HCT116 (cell line): ENCODE data around the gene KCNIP4. TPM values are rescaled to one million over a fixed set of nuclear protein-coding genes. Genes with fewer than 3 reads are reported as not detected.

Source experiments
- ATAC-seq: fragments of 200-7000 bp; cut with Tn5 transposase; 2 replicates; pipeline ENCODE4 v1.9.1; 2020; ENCODE audit warnings: mild to moderate bottlenecking, moderate library complexity
- BruUV-seq: library from RNA; stranded (reverse); fragments of 400-500 nt; replicated peaks from 2 replicates; lab custom pipeline; 2021; lab: Mats Ljungman, UMichigan
- CTCF ChIA-PET: fragments of 300-600 bp; sonication (Branson Sonifier 250); formaldehyde crosslinking; loops from one replicate; lab custom pipeline; 2021; ENCODE audit warnings: antibody characterized with exemption; lab: Charles Lee
- POLR2A ChIA-PET: fragments of 300-600, 350-600 bp; sonication (Branson Sonifier 250); formaldehyde crosslinking; loops from one replicate; lab custom pipeline; 2021; ENCODE audit warnings: antibody characterized with exemption; lab: Charles Lee
- RAD21 ChIA-PET, 2 experiments: fragments of 300-600 bp; sonication (Branson Sonifier 250); formaldehyde crosslinking; loops; one replicate each; lab custom pipeline; 2023; ENCODE audit warnings: low total read pairs in 2 of 2; ENCODE audit not compliant: uncharacterized antibody in 2 of 2, unreplicated experiment in 2 of 2, low non-redundant PET in 1 of 2; lab: Charles Lee
- DNase-seq: peaks from one replicate; pipeline ENCODE4 v3.0.0-alpha.2; 2010; ENCODE audit warnings: low read depth, low spot score
- H2AFZ ChIP-seq: fragments of 200-600 bp; shearing (Covaris generic), sonication (generic); 2 replicates; pipeline ENCODE4 v1.6.1; 2017; ENCODE audit warnings: low read depth, mixed run types, mixed read lengths, antibody characterized with exemption, low read length; ENCODE audit not compliant: poor library complexity, severe bottlenecking
- H3K27ac ChIP-seq: 2 replicates; pipeline ENCODE4 v1.5.1; 2012; ENCODE audit warnings: low read depth, low read length
- H3K27me3 ChIP-seq: fragments of 200-600 bp; sonication (generic); 2 replicates; pipeline ENCODE4 v1.6.1; 2016; ENCODE audit warnings: mixed run types, low read length, mixed read lengths; ENCODE audit not compliant: insufficient read depth
- H3K36me3 ChIP-seq, 2 experiments: fragments of 200-500 bp in 1 of 2; fragments of 200-600 bp in 1 of 2; sonication (Bioruptor generic) in 1 of 2; sonication (generic) in 1 of 2; 2 replicates each; pipeline versions ENCODE4 v1.5.1 to v1.6.1; 2014 to 2016; ENCODE audit warnings: low read length in 2 of 2, inconsistent platforms in 1 of 2, mixed read lengths in 1 of 2, mixed run types in 1 of 2; ENCODE audit not compliant: insufficient read depth in 2 of 2, control insufficient read depth in 1 of 2
- H3K4me1 ChIP-seq, 2 experiments: fragments of 200-600 bp in 1 of 2; sonication (generic) in 1 of 2; 2 replicates each; pipeline versions ENCODE4 v1.5.1 to v1.6.1; 2012 to 2017; ENCODE audit warnings: low read length in 2 of 2, inconsistent platforms in 1 of 2, mild to moderate bottlenecking in 1 of 2, mixed read lengths in 1 of 2, mixed run types in 1 of 2, moderate library complexity in 1 of 2; ENCODE audit not compliant: insufficient read depth in 2 of 2, control insufficient read depth in 1 of 2
- H3K4me2 ChIP-seq: fragments of 200-600 bp; sonication (generic); 2 replicates; pipeline ENCODE4 v1.6.1; 2017; ENCODE audit warnings: mixed run types, low read length, mixed read lengths
- H3K4me3 ChIP-seq, 2 experiments: fragments of 200-600 bp in 1 of 2; sonication (generic) in 1 of 2; replicated peaks in 1 of 2; 2 replicates each; pipeline ENCODE4 v1.5.1; 2011 to 2016; ENCODE audit warnings: low read length in 2 of 2, control low read depth in 1 of 2, low read depth in 1 of 2, mild to moderate bottlenecking in 1 of 2, mixed read lengths in 1 of 2, mixed run types in 1 of 2
- H3K79me2 ChIP-seq: fragments of 200-600 bp; sonication (generic); 2 replicates; pipeline ENCODE4 v1.6.1; 2017; ENCODE audit warnings: mild to moderate bottlenecking, mixed run types, low read length, moderate library complexity, mixed read lengths; ENCODE audit not compliant: insufficient read depth
- H3K9ac ChIP-seq: fragments of 200-600 bp; sonication (generic); 2 replicates; pipeline ENCODE4 v1.6.1; 2016; ENCODE audit warnings: low read length, mixed read lengths
- H3K9me2 ChIP-seq: fragments of 200-600 bp; sonication (generic), shearing (Covaris generic); 2 replicates; pipeline ENCODE4 v1.6.1; 2017; ENCODE audit warnings: mixed run types, mild to moderate bottlenecking, moderate library complexity; ENCODE audit not compliant: insufficient read depth
- H3K9me3 ChIP-seq, 2 experiments: fragments of 200-500 bp in 1 of 2; fragments of 200-600 bp in 1 of 2; sonication (Bioruptor generic) in 1 of 2; sonication (generic) in 1 of 2; 2 replicates each; pipeline ENCODE4 v1.6.1; 2014 to 2017; ENCODE audit warnings: low read length in 2 of 2, mixed read lengths in 2 of 2, inconsistent platforms in 1 of 2, low read depth in 1 of 2, mild to moderate bottlenecking in 1 of 2, mixed run types in 1 of 2, moderate library complexity in 1 of 2; ENCODE audit not compliant: control insufficient read depth in 1 of 2, insufficient read depth in 1 of 2
- H4K20me1 ChIP-seq: fragments of 200-600 bp; sonication (generic), shearing (Covaris generic); 2 replicates; pipeline ENCODE4 v1.6.1; 2017; ENCODE audit warnings: mixed run types, mild to moderate bottlenecking, moderate library complexity; ENCODE audit not compliant: insufficient read depth
- CBX3 ChIP-seq: IDR thresholded peaks from 2 replicates; pipeline ENCODE4 v1.6.1; 2012; ENCODE audit warnings: low read depth
- CEBPB ChIP-seq: IDR thresholded peaks from 2 replicates; pipeline ENCODE4 v1.6.1; 2012; ENCODE audit warnings: low read depth
- EGR1 ChIP-seq: IDR thresholded peaks from 2 replicates; pipeline ENCODE4 v1.6.1; 2012; ENCODE audit warnings: low read depth
- ELF1 ChIP-seq: IDR thresholded peaks from 2 replicates; pipeline ENCODE4 v1.6.1; 2012; ENCODE audit warnings: low read depth, borderline replicate concordance
- EZH2 ChIP-seq: fragments of 200-600 bp; sonication (generic); IDR thresholded peaks from 2 replicates; pipeline ENCODE4 v1.6.1; 2017; ENCODE audit warnings: antibody characterized with exemption, mixed run types
- RAD21 ChIP-seq: IDR thresholded peaks from 2 replicates; pipeline ENCODE4 v1.6.1; 2012; ENCODE audit warnings: low read depth, mild to moderate bottlenecking
- SIN3A ChIP-seq: IDR thresholded peaks from 2 replicates; pipeline ENCODE4 v1.6.1; 2012; ENCODE audit warnings: low read depth
- SRF ChIP-seq: IDR thresholded peaks from 2 replicates; pipeline ENCODE4 v1.6.1; 2012; ENCODE audit warnings: low read depth
- YY1 ChIP-seq: IDR thresholded peaks from 2 replicates; pipeline ENCODE4 v1.6.1; 2011; ENCODE audit warnings: low read length, low read depth, moderate library complexity, mild to moderate bottlenecking; ENCODE audit not compliant: insufficient replicate concordance; ENCODE audit errors: extremely low read depth
- ZFX ChIP-seq: fragments of 450-650 bp; IDR thresholded peaks from 2 replicates; pipeline ENCODE4 v1.6.1; 2017
- ZNF274 ChIP-seq: fragments of 200-500 bp; sonication (Bioruptor generic); IDR thresholded peaks from 2 replicates; pipeline ENCODE4 v1.6.1; 2014; ENCODE audit warnings: mild to moderate bottlenecking, low read depth, low read length, inconsistent platforms
- intact Hi-C: fragments of 100-400 bp; cut with micrococcal nuclease; formaldehyde crosslinking; loops from 2 replicates; pipeline ENCODE4 v1.10.0; 2022
- total RNA-seq: library from RNA; stranded (reverse); gene quantifications from one replicate; pipeline ENCODE4 v1.2.1, GENCODE V29; 2021; ENCODE audit not compliant: unreplicated experiment
- TF ChIP-seq, protein P1 (sequence below): IDR thresholded peaks from 2 replicates; pipeline ENCODE4 v1.6.1; 2012
- TF ChIP-seq, protein P2 (sequence below): IDR thresholded peaks from 2 replicates; pipeline ENCODE4 v1.6.1; 2012; ENCODE audit warnings: low read depth
- TF ChIP-seq, protein P3 (sequence below), 3 experiments: fragments of 200-600 bp in 1 of 3; sonication (generic) in 1 of 3; IDR thresholded peaks in 2 of 3; conservative IDR thresholded peaks in 1 of 3; 2 replicates each; pipeline ENCODE4 v1.5.1; 2012 to 2017; ENCODE audit warnings: low read depth in 2 of 3, low read length in 2 of 3, antibody characterized with exemption in 1 of 3, borderline replicate concordance in 1 of 3, control low read depth in 1 of 3, mild to moderate bottlenecking in 1 of 3, mixed read lengths in 1 of 3, mixed run types in 1 of 3, moderate library complexity in 1 of 3; ENCODE audit not compliant: insufficient read depth in 1 of 3

Gene KCNIP4
- total RNA-seq, 1 experiment from 2014 or later = not detected

DNA sequence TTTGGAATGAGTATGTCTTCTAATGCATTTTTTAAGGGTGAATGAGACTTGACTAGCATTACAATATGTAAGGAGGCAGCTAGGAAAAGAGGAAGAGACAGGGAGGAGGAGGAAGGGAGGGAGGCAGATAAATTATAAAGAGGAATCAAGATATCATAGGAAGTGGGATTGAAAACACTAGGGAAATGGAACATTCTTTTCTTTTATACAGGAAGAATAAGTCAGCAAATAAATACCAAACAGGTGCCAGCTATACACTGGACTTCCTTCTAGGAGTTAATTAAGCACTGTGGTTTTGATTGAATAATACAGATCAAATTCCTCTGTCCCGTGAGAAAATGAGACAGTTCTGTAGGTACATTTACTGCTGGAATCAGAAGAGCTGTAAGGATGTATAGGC is 1169.7 kb downstream of the KCNIP4 start:
- no TSS peak for BruUV-seq
- CTCF ChIA-PET = no interaction called here
- Histone ChIP-seq H3K4me3 (no peak overlapping the region), H2AFZ (no peak overlapping the region), H4K20me1 (no peaks in the 10 kb centered on the region), H3K36me3 (no peaks in the 10 kb centered on the region)
- DNase-seq = no peak
- no peak for ATAC-seq
- TF ChIP-seq CBX3 (no peak), ZNF274 (no peak), SIN3A (no peak), YY1 (no peak), CEBPB (no peak), RAD21 (no peak), EGR1 (no peak), EZH2 (no peak), ZFX (no peak), ELF1 (no peak), SRF (no peak)
- TF ChIP-seq, protein P1, sequence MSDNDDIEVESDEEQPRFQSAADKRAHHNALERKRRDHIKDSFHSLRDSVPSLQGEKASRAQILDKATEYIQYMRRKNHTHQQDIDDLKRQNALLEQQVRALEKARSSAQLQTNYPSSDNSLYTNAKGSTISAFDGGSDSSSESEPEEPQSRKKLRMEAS = no peak
- TF ChIP-seq, protein P2, sequence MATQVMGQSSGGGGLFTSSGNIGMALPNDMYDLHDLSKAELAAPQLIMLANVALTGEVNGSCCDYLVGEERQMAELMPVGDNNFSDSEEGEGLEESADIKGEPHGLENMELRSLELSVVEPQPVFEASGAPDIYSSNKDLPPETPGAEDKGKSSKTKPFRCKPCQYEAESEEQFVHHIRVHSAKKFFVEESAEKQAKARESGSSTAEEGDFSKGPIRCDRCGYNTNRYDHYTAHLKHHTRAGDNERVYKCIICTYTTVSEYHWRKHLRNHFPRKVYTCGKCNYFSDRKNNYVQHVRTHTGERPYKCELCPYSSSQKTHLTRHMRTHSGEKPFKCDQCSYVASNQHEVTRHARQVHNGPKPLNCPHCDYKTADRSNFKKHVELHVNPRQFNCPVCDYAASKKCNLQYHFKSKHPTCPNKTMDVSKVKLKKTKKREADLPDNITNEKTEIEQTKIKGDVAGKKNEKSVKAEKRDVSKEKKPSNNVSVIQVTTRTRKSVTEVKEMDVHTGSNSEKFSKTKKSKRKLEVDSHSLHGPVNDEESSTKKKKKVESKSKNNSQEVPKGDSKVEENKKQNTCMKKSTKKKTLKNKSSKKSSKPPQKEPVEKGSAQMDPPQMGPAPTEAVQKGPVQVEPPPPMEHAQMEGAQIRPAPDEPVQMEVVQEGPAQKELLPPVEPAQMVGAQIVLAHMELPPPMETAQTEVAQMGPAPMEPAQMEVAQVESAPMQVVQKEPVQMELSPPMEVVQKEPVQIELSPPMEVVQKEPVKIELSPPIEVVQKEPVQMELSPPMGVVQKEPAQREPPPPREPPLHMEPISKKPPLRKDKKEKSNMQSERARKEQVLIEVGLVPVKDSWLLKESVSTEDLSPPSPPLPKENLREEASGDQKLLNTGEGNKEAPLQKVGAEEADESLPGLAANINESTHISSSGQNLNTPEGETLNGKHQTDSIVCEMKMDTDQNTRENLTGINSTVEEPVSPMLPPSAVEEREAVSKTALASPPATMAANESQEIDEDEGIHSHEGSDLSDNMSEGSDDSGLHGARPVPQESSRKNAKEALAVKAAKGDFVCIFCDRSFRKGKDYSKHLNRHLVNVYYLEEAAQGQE = no peak
- TF ChIP-seq, protein P3, sequence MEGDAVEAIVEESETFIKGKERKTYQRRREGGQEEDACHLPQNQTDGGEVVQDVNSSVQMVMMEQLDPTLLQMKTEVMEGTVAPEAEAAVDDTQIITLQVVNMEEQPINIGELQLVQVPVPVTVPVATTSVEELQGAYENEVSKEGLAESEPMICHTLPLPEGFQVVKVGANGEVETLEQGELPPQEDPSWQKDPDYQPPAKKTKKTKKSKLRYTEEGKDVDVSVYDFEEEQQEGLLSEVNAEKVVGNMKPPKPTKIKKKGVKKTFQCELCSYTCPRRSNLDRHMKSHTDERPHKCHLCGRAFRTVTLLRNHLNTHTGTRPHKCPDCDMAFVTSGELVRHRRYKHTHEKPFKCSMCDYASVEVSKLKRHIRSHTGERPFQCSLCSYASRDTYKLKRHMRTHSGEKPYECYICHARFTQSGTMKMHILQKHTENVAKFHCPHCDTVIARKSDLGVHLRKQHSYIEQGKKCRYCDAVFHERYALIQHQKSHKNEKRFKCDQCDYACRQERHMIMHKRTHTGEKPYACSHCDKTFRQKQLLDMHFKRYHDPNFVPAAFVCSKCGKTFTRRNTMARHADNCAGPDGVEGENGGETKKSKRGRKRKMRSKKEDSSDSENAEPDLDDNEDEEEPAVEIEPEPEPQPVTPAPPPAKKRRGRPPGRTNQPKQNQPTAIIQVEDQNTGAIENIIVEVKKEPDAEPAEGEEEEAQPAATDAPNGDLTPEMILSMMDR (IDR thresholded peaks at IDR 0.05 in 2 of 3, conservative IDR thresholded peaks at IDR 0.05 in 1 of 3; ENCODE audit: borderline replicate concordance in 1 of 3, insufficient read depth in 1 of 3, low read depth in 2 of 3, low read length in 2 of 3) = no peak
- TF ChIP-seq, all 23 proteins: peak for 0
- Histone ChIP-seq H3K9ac (no peak overlapping the region), H3K4me2 (no peak overlapping the region), H3K79me2 (no peaks in the 10 kb centered on the region), H3K9me3 (no peaks in the 10 kb centered on the region), H3K27ac (no peak overlapping the region), H3K27me3 (no peaks in the 10 kb centered on the region), H3K4me1 (no peaks in the 10 kb centered on the region), H3K9me2 (no peaks in the 10 kb centered on the region)
- intact Hi-C loops = loop anchor here (10.0 kb wide), 1 partner anchor 356 kb away; no protein-coding TSS in a partner anchor
- RAD21 ChIA-PET = no interaction called here
- POLR2A ChIA-PET = no interaction called here
